ENCODE measurements around the gene LRRC26.

The LRRC26 gene, protein sequence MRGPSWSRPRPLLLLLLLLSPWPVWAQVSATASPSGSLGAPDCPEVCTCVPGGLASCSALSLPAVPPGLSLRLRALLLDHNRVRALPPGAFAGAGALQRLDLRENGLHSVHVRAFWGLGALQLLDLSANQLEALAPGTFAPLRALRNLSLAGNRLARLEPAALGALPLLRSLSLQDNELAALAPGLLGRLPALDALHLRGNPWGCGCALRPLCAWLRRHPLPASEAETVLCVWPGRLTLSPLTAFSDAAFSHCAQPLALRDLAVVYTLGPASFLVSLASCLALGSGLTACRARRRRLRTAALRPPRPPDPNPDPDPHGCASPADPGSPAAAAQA

DNA sequence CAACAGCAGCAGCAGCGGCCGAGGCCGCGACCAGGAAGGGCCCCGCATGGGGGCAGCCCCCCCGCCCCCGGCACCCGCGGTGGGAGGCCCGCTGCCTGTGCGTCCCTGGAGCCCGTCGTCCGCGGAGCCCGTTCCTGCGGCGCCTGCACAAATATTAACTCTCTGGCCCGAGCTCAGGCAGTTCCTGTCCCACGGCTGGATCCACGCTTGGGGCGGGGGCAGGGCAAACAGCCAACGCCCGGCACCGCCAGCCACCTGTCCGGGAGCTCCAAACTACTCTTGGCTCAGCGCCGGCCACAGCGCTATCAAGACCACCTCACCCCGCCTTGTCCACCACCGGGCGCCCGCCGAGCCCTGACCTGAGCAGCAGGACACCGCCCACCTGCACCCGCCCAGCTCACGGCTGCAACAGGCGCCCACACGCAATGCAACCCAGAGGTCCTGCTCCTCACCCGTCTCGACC, at the start of gene LRRC26:
Gene LRRC26, minus strand, starts transcription at position 156 of the 463 bp plus-strand sequence. Its CDS starts 108 bp downstream, at position 48.
- H3K27ac ChIP-seq (ENCODE audit: low read length), result no peak within 1 kb of the TSS

GRCh38 chr9:137218754-137219271, 49.0 kb upstream of the LRRC26 start:
- Histone ChIP-seq H2AFZ (ENCODE audit: low read depth, low read length) (no peak overlapping the region), H3K4me1 (ENCODE audit: insufficient read depth, low read length) (peaks cover 7% of the 10 kb centered on the region), H3K9me3 (ENCODE audit: insufficient read depth, low read length, severe bottlenecking) (no peaks in the 10 kb centered on the region), H3K79me2 (ENCODE audit: insufficient read depth, low read length) (no peaks in the 10 kb centered on the region), H3K4me3 (ENCODE audit: low read depth in 1 of 2, low read length in 2 of 2) (no peak overlapping the region), H3K27me3 (ENCODE audit: insufficient read depth, low read length, poor library complexity) (no peaks in the 10 kb centered on the region), H4K20me1 (ENCODE audit: insufficient read depth, low read length) (no peaks in the 10 kb centered on the region; the same call in 1 of the 2 replicates), H3K27ac (ENCODE audit: low read length) (no peak overlapping the region), H3K36me3 (ENCODE audit: insufficient read depth, low read length) (peaks cover 19% of the 10 kb centered on the region), H3K9ac (ENCODE audit: low read depth, low read length) (no peak overlapping the region), H3K4me2 (ENCODE audit: insufficient read depth, low read length) (no peak overlapping the region)
- DNase-seq (no peak), ATAC-seq (ENCODE audit: insufficient read depth, low read depth) (no peak)
- TF ChIP-seq CTCF (IDR thresholded peaks at IDR 0.05; ENCODE audit: borderline replicate concordance, extremely low read depth, low read length, poor library complexity, severe bottlenecking), result no peak

More for the DNA sequence above, at the start of gene LRRC26:
- no peak within 1 kb of the TSS for H2AFZ ChIP-seq (ENCODE audit: low read depth, low read length)
- no peak within 1 kb of the TSS for H3K4me3 ChIP-seq (ENCODE audit: low read depth in 1 of 2, low read length in 2 of 2)
- H3K27me3 ChIP-seq (ENCODE audit: insufficient read depth, low read length, poor library complexity), result peaks cover 28% of the 10 kb centered on the region
- TF ChIP-seq CTCF (IDR thresholded peaks at IDR 0.05; ENCODE audit: borderline replicate concordance, extremely low read depth, low read length, poor library complexity, severe bottlenecking) (no peak), EZH2 (IDR thresholded peaks at IDR 0.05; ENCODE audit: borderline replicate concordance, low read depth, low read length, severe bottlenecking) (no peak)
- no peaks in the 10 kb centered on the region for H3K9me3 ChIP-seq (ENCODE audit: insufficient read depth, low read length, severe bottlenecking)
- no peak within 1 kb of the TSS for H3K9ac ChIP-seq (ENCODE audit: low read depth, low read length)
- no peaks in the 10 kb centered on the region for H3K4me1 ChIP-seq (ENCODE audit: insufficient read depth, low read length)
- DNase-seq (no peak), ATAC-seq (ENCODE audit: insufficient read depth, low read depth) (no peak)
- H4K20me1 ChIP-seq (ENCODE audit: insufficient read depth, low read length), result peaks cover 15% of the 10 kb centered on the region
- H3K36me3 ChIP-seq (ENCODE audit: insufficient read depth, low read length), result no peaks in the 10 kb centered on the region
- H3K4me2 ChIP-seq (ENCODE audit: insufficient read depth, low read length), result no peak within 1 kb of the TSS
- H3K79me2 ChIP-seq (ENCODE audit: insufficient read depth, low read length), result no peaks in the 10 kb centered on the region

GRCh38 chr9:137218212-137218753, 48.4 kb upstream of the LRRC26 start:
- Histone ChIP-seq H3K4me2 (ENCODE audit: insufficient read depth, low read length) (no peak overlapping the region), H3K79me2 (ENCODE audit: insufficient read depth, low read length) (no peaks in the 10 kb centered on the region), H3K9me3 (ENCODE audit: insufficient read depth, low read length, severe bottlenecking) (no peaks in the 10 kb centered on the region), H3K27me3 (ENCODE audit: insufficient read depth, low read length, poor library complexity) (no peaks in the 10 kb centered on the region), H3K4me1 (ENCODE audit: insufficient read depth, low read length) (peaks cover 7% of the 10 kb centered on the region), H3K9ac (ENCODE audit: low read depth, low read length) (no peak overlapping the region), H2AFZ (ENCODE audit: low read depth, low read length) (no peak overlapping the region), H3K27ac (ENCODE audit: low read length) (no peak overlapping the region), H3K36me3 (ENCODE audit: insufficient read depth, low read length) (peaks cover 24% of the 10 kb centered on the region), H3K4me3 (ENCODE audit: low read depth in 1 of 2, low read length in 2 of 2) (no peak overlapping the region), H4K20me1 (ENCODE audit: insufficient read depth, low read length) (no peaks in the 10 kb centered on the region; the same call in 1 of the 2 replicates)
- TF ChIP-seq EZH2 (IDR thresholded peaks at IDR 0.05; ENCODE audit: borderline replicate concordance, low read depth, low read length, severe bottlenecking) (no peak), CTCF (IDR thresholded peaks at IDR 0.05; ENCODE audit: borderline replicate concordance, extremely low read depth, low read length, poor library complexity, severe bottlenecking) (no peak)
- DNase-seq (no peak), ATAC-seq (ENCODE audit: insufficient read depth, low read depth) (no peak)
